ENCODE results near the gene SHLD1.

The SHLD1 gene

DNA sequence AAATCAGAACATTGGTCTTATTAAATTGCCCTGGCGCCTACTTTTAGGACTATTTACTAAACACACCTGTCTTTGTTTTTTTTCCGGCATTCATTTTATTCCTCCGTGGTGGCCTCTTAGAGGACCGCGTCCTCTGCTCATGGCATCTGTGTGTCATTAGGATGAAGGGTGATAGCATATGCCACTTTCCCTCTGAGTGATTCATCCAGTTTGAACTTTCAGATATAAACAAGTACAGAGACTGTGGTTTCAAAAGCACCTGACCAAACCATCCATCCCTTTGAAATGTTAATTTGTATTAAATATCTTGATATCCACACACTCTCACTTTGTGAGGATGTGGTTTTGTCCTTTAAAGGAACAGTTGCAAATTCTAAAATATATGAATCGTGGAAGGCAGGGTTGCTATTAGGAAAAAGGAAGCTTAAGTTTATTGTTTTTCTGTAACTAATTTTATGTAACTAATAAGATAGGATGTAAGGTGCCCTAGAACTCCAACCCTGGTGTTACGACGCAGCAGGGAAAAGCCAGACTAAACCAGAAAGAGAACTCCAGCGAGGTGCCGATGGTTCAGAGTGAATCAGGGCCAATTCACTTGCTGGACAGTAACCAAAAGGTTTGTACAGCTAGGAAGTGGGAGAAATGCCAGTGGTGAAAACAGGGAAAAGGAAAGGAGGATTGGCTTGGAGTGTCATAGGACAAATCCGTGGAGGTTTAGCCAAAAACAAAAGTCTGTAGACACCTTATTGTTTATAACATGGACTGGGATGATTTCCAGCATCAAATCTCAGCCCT lies 98.7 kb downstream of the SHLD1 start:
- DNase-seq (ENCODE audit: low spot score), result no peak

DNA sequence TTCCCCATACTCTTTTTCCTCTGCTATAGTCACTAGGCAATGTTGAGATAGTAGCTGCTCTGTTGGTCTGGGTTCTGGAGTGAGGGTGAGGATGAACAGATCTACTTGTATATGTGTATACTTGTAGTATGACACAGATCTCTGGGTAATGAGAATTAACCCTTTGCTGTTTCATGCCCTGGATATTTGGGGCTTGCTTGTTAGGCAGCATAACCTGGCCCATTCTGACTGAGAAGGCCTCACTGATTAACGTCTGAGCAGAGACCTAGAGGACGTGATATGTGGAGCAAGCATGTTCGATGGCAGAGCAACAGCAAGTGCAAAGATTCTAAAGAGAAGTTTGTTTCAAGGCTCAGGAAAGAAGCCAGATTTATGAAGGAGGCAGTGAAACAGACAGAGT lies 105.7 kb downstream of the SHLD1 start:
- DNase-seq (ENCODE audit: low spot score), result no peak

DNA sequence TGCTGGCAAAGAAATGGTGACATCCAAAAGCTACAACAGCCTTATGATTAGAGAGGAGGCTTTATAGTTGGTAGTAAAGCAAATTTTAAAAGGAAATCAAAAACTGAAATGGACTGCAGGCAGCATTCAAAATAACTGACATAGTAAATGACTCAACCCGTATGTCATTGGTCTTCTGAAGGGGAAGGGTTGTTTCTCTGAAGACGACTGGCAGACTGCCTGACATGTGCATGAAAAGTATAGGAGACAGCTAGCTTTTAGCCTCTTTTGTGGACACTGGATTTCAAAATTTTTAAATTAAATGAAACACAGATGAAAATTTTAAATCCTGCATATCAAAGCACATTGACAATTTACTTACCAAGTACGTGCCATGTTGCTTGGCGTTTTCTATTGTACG lies 109.4 kb downstream of the SHLD1 start:
- DNase-seq (ENCODE audit: low spot score), result no peak

DNA sequence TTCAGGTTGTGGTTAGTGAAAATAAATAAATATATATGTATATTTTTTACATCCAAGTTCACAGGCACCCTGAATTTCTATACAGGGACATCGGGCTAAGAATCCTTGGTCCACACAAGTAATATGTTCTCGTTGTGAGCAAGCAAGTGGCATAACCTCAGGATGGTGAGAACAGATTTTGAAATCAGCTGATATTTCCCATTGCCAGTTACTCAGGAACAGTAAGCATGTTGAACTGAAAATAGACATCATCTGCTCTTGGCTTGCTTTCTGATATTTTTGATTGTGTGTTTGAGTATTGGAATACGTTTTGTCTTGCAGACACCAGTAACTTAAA lies 112.5 kb downstream of the SHLD1 start:
- DNase-seq (ENCODE audit: low spot score), result no peak

DNA sequence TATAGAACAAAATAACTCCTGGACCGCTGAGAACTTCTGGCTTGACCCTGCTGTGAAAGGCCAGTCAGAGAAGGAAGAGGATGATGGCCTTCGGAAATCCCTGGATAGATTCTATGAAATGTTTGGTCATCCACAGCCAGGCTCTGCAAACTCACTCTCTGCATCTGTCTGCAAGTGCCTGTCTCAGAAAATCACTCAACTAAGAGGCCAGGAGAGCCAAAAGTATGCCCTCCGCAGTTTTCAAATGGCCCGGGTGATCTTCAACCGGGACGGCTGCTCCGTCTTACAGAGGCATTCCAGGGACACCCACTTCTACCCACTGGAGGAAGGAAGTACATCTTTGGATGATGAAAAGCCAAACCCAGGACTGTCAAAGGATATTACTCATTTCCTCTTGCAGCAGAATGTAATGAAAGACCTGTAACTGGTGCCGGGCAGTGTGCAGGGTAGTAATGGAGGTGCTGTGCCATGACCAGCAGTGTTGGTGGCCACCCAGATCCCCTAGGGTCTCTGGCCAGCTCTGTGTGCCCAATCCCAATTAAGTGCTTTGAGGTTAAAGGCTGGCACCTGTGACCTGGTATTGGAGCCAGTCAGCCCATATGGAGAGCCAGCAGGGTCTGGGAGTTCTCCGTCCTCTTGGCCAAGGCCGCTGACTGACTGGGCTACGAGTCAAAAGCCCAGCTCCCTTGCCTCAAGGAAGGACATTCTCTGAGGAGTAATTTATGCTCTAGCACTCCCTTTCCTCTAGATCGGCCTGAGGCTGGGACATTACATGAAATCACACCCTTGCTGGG lies 113.0 kb downstream of the SHLD1 start:
- DNase-seq (ENCODE audit: low spot score), result no peak

DNA sequence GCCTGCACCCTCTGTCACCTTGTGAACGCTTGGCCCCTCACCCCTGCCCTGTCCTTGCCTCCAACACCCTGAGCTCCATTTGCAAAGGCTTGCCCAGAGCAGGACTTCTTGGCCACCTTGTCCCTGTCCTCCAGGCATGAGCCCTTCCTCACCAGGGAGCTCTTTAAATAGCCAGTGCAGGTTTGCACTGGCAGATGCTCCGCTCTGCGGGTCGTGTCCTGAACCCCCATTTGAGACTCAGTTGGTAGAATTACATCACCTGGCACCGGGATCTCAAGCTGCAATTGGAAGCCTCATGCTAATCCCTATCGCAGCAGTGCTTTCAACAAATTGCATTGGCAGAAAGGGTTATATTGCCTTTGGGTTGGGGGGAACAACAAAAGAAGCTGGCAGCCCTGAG lies 114.2 kb downstream of the SHLD1 start:
- DNase-seq (ENCODE audit: low spot score), result no peak

DNA sequence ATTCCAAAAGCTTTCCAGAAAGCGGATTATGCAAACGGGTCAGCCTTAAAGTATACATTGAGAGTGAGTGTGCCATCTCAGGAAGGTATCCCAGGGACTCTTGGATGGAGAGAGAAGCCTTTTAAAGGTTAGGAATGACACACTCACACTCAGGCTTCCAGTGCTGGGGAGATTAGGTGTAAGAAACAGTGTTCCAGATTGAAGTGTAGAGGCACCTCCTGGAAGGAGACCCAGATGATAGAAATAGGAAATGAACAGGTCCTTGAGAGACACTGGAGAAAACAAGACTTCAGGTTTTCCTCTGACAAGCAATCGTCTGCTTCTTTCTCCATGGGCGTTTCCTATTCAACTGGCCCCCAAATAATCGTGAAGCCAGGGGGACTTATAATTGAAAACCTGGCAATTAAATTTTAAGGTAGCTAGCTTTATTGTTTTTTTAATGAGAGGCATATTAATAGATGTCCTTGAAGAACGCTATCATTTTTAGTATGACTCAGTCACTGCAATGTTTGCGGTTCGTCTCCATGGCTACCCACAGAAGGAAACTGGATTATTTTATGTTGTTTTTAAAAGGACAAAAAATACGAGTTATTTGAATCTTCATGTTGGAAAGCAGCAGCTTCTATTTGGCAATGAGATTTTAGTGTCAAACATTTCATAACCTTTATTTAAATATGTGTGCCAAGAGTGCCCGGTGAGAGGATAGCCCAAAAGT lies 114.8 kb downstream of the SHLD1 start:
- DNase-seq (ENCODE audit: low spot score), result no peak

DNA sequence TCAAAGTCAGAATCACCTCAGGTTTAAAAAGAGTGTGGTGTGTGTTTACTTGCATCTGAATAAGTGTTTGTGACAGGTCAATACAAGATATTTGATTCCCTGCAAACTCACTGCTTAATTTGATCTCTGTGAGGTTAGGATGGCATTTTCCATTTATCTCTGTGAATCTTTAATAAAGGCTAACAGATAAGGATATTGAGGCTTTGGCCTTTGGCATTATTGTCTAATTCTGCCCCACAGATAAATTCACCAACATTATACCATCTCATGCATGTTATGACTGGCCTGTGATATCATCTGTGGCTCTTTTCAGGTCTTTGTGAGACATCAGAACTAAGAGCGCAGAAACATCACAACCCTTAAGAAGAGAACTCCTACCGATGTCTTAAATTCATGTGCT lies 115.4 kb downstream of the SHLD1 start:
- DNase-seq (ENCODE audit: low spot score), result no peak

DNA sequence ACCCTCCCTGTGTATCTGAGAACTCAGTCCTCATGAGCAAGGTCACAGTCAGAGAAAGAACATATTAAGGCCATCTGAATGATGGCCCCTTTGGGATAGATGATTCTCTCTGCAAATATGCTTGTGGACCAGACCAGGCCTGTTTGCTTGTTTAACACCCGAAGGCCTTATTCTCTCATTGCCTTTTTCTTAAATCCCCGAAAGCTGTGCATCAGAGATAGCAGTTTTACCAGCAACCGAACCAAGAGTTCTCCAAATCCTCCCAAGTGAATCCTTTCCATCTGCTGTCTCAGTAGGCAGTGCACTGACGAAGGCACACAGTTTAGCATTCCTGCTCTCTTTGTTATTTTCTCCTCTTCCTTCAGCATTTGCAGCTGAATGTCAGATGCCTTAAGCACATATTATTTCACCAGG lies 120.4 kb downstream of the SHLD1 start:
- DNase-seq (ENCODE audit: low spot score), result no peak

DNA sequence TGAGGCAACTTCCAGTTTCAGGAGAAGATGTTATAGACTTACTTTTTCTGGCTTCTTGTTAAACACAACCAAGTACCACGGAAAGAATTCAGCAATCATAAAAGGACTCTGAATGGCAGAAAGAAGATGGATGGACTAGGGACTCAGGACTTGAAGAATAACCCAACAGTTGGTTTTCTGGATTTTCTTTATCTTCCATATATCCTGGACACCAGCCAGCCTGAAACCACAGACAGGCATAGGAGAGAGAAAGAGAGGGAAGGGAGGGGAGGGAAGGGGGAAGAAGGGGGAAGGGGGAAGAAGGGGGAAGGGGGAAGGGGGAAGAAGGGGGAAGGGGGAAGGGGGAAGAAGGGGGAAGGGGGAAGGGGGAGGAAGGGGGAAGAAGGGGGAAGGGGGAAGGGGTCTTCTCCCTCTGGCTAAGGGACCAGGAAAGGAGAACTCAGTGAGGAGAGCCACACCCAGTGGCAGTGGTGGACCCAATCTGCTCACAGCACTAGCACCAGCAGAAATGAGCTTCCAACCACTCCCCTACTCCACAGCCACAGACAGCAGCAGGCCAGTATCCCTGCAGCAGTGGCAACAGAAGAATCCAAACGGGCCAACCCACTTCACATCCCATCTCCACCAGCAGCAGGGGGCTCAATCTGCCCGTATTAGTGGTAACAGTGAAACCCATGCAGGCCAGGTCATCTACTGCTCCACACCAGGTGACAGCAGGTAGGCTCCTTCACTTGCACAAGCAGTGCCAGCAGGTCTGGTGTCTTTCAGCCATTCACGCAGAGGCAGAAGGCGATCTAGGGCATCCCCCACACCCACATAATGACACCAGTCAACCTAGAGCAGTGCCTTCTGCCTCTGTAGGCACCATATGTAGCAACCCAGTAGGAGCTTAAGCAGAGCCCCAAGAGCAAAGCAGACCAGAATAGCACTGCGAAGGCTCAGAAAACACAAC lies 121.5 kb downstream of the SHLD1 start:
- DNase-seq (ENCODE audit: low spot score), result no peak

DNA sequence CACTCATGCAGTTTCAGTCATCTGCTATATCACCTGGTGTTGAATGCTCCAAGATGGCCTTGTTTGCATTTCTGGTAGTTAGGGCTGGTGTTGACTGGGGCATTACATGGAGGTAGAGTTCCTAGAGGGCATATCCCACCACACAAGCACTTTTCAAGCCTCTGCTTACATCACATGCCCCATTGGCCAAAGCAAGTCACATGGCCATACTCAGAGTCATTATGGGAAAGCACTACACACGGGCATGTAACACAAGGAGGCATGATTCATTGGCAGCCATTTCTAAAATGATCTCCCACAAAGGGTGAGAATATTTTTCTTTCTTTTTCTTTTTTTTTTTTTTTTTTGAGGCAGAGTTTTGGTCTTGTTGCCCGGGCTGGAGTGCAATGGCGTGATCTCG lies 126.9 kb downstream of the SHLD1 start:
- no peak for DNase-seq (ENCODE audit: low spot score)

DNA sequence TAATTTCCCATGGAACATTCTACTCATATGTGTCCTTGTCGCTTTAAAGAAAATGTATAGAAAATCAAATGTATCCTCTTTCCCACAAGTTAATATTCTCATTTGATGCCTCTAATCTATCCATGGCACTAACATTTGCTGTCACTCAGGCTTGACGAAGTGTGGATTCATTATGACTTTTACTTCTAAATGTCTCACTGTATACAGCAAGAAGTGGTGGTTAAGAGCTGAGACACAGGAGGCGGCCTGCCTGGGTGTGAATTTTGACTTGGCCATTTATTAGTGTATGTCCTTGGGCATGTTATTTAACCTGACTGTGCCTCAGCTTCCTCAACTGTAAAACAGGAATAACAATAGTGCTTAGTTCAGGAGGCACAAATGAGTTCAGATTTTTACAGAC lies 130.1 kb downstream of the SHLD1 start:
- no peak for DNase-seq (ENCODE audit: low spot score)

DNA sequence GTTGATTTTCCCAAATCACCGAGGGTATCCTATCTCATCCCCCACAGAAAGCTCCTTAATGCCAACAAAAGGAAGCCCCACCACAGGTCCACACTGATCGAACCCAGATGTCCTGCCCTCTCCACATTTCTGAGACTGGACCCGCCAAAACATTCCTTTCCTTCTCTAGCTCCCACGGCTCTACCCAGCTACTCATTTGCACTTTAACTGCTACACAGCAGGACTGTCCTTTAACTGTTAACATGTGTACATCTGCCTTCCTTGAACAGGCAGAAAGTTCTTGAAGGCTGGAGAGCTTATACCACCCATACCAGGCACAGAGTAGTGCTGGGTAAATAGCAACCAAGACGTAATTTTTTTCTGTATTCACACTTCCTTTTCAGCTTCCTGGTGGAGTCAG lies 131.5 kb downstream of the SHLD1 start:
- no peak for DNase-seq (ENCODE audit: low spot score)

DNA sequence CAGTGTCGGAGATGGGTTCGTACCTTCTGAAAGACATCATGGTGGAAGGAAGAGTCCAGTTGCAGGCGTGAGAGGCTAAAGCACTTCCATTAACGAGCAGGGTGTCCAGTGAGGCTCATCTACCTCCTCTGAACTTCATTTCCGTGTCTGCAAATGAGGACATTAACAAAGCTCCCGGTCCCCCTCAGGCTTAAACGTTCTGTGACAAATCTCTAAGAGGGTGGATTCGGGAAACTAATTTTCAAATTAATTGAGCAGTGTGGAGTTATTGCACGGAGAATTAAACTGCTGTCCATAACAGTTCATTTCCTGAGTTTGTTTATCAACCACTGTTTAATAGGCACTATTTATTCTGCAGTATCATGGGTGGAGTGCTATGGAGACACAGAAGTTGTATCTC lies 132.0 kb downstream of the SHLD1 start:
- no peak for DNase-seq (ENCODE audit: low spot score)

DNA sequence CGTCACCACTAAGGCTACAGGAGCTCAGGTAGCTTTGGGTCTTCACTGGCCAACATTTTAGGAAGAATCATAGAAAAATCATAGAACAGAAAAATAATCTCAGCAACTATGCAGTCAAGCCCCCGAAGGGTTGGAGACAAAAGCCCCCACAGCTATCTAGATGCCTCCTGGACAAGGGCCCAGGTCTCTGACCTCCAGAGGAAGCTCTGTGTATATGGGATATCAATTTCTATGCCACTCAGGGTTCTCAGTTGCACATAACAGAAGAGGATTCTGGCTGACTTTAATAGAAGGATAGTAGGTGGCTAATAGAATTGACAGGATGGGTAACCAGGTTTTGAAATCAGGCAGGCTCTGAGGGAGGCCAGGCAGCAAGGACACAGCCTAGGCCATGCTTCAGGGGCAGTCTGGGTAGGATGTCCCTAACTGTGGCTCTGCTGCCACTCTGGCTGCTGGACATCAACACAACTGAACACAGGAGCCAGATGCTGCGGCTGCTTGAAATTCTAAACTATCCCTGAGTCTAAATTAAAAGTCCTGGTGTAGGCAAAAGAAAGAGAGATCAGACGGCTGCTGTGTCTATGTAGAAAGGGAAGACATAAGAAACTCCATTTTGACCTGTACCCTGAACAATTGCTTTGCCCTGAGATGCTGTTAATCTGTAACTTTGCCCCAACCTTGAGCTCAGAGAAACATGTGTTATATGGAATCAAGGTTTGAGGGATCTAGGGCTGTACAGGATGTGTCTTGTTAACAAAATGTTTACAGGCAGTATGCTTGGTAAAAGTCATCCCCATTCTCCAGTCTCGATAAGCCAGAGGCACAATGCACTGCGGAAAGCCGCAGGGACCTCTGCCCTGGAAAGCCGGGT lies 134.5 kb downstream of the SHLD1 start:
- no peak for DNase-seq (ENCODE audit: low spot score)

DNA sequence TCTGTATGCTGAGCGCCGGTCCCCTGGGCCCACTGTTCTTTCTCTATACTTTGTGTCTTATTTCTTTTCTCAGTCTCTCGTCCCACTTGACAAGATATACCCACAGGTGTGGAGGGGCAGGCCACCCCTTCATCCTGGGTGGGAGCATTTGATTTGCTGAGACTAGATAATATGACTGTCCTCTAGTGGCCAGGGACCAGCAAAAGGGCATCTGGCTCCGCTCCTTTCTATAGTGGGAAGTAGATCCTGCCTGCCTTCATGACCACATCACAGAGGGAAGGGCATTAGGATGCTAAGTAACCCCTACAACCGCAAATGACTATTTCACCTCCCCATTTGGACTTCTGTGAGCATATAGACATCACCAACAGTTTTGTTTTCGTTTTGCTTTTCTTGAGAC lies 135.7 kb downstream of the SHLD1 start:
- no peak for DNase-seq (ENCODE audit: low spot score)

DNA sequence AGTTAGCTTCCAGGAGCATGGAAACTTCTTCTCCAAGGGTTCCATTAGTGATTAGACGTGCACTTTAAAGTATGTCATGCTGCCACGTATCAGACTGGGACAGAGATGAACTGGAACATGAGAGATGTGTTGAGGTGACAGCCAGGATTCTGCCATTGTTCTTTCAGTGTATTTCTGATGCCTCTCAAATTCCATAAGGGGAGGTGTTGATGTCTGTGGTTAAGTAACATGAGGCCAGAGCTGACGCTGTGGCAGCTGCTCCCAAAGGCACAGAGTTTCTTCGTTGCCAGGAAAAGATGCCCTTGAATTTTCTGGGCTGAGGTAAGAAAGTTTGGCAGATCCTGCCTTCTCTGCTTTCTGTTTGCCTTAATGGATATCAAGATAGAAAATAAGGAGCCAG lies 136.6 kb downstream of the SHLD1 start:
- DNase-seq (ENCODE audit: low spot score), result no peak

DNA sequence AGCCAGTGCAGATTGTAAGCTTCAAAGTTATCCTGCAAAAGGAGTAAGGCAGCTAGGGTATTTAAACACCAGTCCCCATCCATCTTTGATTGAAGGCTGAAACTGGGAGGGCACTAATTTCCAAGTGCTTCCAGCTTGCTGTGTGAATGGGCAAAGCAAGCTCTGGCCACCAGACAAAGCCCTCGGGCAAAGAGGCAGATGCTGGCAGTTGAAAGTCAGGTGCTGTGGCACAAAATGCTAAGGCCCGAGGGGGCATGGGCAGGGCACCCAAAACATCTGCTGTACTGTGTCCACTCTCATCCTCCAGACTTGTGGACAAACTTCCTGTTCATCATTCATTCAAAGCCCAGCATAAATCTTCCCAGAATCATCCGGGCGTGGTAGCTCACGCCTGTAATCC lies 137.2 kb downstream of the SHLD1 start:
- no peak for DNase-seq (ENCODE audit: low spot score)

DNA sequence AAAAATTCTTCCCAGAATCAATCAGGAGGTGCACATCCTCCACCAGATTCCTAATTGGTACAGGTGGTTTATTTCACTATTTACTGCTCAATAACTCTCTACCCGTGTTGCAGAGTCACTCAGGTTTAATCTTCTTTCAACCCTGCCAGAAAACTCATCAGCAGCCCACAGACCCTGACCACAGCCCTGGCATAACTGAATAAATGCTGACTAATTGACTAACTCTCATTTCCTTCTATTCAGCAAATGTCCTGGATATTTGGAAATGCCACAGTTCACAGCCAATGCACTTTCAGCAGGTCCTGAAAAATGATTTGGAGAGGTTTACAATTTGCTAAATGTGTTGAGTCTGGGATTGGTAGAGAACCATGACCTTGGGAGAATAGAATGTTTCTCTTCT lies 137.8 kb downstream of the SHLD1 start:
- no peak for DNase-seq (ENCODE audit: low spot score)

DNA sequence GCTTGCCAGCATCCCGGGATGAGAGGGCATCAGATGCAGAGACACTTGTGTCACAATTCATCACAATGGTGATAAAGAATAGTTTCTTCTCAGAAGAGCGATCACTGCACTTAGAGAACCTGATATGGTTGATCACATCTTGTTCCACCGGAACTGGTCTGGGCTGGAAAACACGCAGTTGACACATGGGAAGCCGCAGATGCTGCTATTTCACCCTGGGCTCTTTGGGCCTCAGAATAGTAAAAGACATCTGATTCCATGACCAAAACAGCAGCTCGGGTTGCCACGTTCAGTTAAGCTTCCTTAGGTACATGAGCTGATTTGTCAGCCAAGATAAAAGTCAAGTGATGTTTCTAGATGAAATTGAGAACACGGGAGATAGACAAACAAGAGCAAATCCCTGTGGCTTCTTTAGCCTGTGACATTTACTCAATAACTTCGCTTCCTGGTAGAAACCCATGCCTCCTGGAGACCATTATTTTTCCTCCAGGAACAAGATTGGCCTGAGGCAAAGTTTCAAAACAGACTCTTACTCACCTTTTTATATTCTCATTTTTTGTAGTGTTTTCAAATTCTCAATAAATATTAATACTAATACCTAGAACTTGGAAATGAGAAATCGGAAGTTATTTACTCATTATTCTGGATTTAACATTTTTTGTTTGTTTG lies 140.7 kb downstream of the SHLD1 start:
- no peak for DNase-seq (ENCODE audit: low spot score)
